ENCODE data around the gene WNT5A.

The WNT5A gene

GRCh38 chr3:55521064-55521737, 34.1 kb upstream of the WNT5A start:
- H3K9me3 ChIP-seq (ENCODE audit: control insufficient read depth in 2 of 2, low read length in 2 of 2), result no peaks in the 10 kb centered on the region
- no peaks in the 10 kb centered on the region for H3K27me3 ChIP-seq (ENCODE audit: control insufficient read depth in 2 of 2, insufficient read depth in 2 of 2, low read length in 2 of 2)
- H3K4me1 ChIP-seq (ENCODE audit: control insufficient read depth in 2 of 2, insufficient read depth in 2 of 2, low read length in 2 of 2), result peaks cover 0 to 4% of the 10 kb centered on the region in 2 donors
- H3K36me3 ChIP-seq (ENCODE audit: control insufficient read depth in 2 of 2, insufficient read depth in 2 of 2, low read length in 2 of 2), result no peaks in the 10 kb centered on the region
- H3K27ac ChIP-seq (ENCODE audit: low read depth in 2 of 2, low read length in 2 of 2), result no peak overlapping the region
- H3K4me3 ChIP-seq (ENCODE audit: low read length in 2 of 2), result no peak overlapping the region
- H3K9ac ChIP-seq (ENCODE audit: low read depth in 1 of 2, low read length in 2 of 2), result no peak overlapping the region

- Histone ChIP-seq H3K27me3 (ENCODE audit: control insufficient read depth in 2 of 2, insufficient read depth in 2 of 2, low read length in 2 of 2) (no peaks in the 10 kb centered on the region), H3K9ac (ENCODE audit: low read depth in 1 of 2, low read length in 2 of 2) (no peak overlapping the region), H3K27ac (ENCODE audit: low read depth in 2 of 2, low read length in 2 of 2) (no peak overlapping the region), H3K4me3 (ENCODE audit: low read length in 2 of 2) (no peak overlapping the region), H3K4me1 (ENCODE audit: control insufficient read depth in 2 of 2, insufficient read depth in 2 of 2, low read length in 2 of 2) (no peaks in the 10 kb centered on the region), H3K9me3 (ENCODE audit: control insufficient read depth in 2 of 2, low read length in 2 of 2) (no peaks in the 10 kb centered on the region), H3K36me3 (ENCODE audit: control insufficient read depth in 2 of 2, insufficient read depth in 2 of 2, low read length in 2 of 2) (no peaks in the 10 kb centered on the region)
These were observed 31.9 kb upstream of the WNT5A start for GRCh38 chr3:55519019-55519418.

DNA sequence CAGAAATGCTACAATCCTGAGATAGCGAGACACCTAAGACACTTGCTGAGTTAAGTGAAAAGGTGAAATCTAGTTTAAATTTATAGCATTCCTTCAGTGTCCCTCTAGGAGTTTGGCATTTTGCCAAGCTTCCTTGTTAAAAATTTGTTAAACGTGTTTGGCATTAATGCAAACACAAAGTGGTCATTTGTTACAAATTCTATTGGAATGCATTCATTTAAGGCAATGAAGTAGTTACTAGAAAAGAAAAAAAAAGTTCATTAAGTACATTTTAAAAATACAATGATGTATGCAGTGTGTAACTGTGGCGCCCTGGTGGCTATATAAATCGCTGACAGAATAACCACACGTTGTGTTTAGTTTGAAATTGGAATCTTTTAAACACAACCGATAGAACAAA, 31.3 kb upstream of the WNT5A start:
- no peak overlapping the region for H3K4me3 ChIP-seq (ENCODE audit: low read length in 2 of 2)
- H3K9ac ChIP-seq (ENCODE audit: low read depth in 1 of 2, low read length in 2 of 2), result no peak overlapping the region
- H3K27me3 ChIP-seq (ENCODE audit: control insufficient read depth in 2 of 2, insufficient read depth in 2 of 2, low read length in 2 of 2), result no peaks in the 10 kb centered on the region
- no peak overlapping the region for H3K27ac ChIP-seq (ENCODE audit: low read depth in 2 of 2, low read length in 2 of 2)
- H3K4me1 ChIP-seq (ENCODE audit: control insufficient read depth in 2 of 2, insufficient read depth in 2 of 2, low read length in 2 of 2), result no peaks in the 10 kb centered on the region
- no peaks in the 10 kb centered on the region for H3K9me3 ChIP-seq (ENCODE audit: control insufficient read depth in 2 of 2, low read length in 2 of 2)
- no peaks in the 10 kb centered on the region for H3K36me3 ChIP-seq (ENCODE audit: control insufficient read depth in 2 of 2, insufficient read depth in 2 of 2, low read length in 2 of 2)

DNA sequence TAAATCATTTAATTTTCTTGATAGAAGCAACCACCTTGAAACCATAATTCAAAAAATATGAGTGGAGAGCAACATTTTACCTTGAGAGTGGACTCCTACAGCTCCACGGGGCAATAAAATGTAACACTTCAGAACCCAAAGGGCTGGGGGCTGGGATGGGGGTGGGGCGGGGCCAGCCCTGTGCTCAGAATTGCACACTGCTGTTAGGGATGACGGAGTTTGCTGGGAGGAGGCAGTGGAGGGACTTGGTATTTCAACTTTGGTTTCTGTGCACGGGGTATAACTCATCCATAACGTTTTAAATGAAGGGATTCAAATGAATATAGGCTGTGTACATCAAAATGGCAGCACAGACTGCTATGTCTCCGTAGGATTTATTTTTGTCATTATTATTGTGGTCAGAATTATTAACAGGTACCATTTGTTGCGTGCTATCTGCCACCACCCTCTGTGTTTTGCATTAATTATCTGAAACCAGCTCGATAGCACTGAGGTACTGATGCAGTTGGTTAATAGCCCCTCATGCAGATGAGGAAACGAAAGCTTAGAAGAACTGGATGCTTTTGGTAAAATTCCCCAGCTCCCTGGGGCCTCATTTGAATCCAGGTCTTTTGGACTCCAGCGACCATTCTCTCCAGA, 29.4 kb upstream of the WNT5A start:
- Histone ChIP-seq H3K4me1 (ENCODE audit: control insufficient read depth in 2 of 2, insufficient read depth in 2 of 2, low read length in 2 of 2) (peaks cover 0 to 5% of the 10 kb centered on the region in 2 donors), H3K4me3 (ENCODE audit: low read length in 2 of 2) (no peak overlapping the region), H3K9ac (ENCODE audit: low read depth in 1 of 2, low read length in 2 of 2) (no peak overlapping the region), H3K9me3 (ENCODE audit: control insufficient read depth in 2 of 2, low read length in 2 of 2) (no peaks in the 10 kb centered on the region), H3K27ac (ENCODE audit: low read depth in 2 of 2, low read length in 2 of 2) (no peak overlapping the region), H3K36me3 (ENCODE audit: control insufficient read depth in 2 of 2, insufficient read depth in 2 of 2, low read length in 2 of 2) (no peaks in the 10 kb centered on the region), H3K27me3 (ENCODE audit: control insufficient read depth in 2 of 2, insufficient read depth in 2 of 2, low read length in 2 of 2) (no peaks in the 10 kb centered on the region)

DNA sequence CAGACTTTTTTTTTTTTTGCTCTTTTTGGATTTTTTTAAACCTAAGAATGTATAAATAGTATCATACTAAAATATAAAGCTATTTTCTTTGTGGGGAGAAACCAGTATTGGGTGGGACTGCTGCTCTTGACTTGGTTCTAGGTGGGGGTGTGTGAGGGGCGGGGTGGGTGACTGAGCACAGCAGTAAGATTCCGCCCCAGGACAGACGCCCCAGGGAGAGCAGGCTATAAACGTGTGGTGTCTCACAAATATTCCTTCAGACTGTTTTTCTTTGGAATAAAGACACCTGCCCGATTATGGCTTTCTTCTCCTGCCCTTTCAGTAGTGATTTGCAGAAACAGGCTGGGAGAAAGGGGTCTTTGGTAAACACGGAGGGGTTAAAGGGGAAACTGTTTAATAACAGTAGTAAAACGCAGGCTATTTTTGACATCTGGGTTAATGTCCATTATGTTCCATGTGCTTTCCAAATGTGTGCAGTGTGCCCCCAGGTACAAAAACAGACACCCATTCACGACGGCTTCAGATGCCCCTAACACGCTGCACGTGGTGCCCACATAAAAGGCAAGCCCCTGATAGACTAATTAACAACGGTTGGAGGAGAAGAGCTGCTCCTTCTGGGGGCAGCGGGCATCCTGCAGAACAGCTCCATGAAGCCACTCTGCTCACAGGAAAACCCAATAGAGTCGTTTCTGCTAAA, 28.6 kb upstream of the WNT5A start:
- no peak overlapping the region for H3K9ac ChIP-seq (ENCODE audit: low read depth in 1 of 2, low read length in 2 of 2)
- H3K27me3 ChIP-seq (ENCODE audit: control insufficient read depth in 2 of 2, insufficient read depth in 2 of 2, low read length in 2 of 2), result no peaks in the 10 kb centered on the region
- no peak overlapping the region for H3K4me3 ChIP-seq (ENCODE audit: low read length in 2 of 2)
- H3K4me1 ChIP-seq (ENCODE audit: control insufficient read depth in 2 of 2, insufficient read depth in 2 of 2, low read length in 2 of 2), result peaks cover 0 to 5% of the 10 kb centered on the region in 2 donors
- no peak overlapping the region for H3K27ac ChIP-seq (ENCODE audit: low read depth in 2 of 2, low read length in 2 of 2)
- no peaks in the 10 kb centered on the region for H3K36me3 ChIP-seq (ENCODE audit: control insufficient read depth in 2 of 2, insufficient read depth in 2 of 2, low read length in 2 of 2)
- no peaks in the 10 kb centered on the region for H3K9me3 ChIP-seq (ENCODE audit: control insufficient read depth in 2 of 2, low read length in 2 of 2)

- Histone ChIP-seq H3K27ac (ENCODE audit: low read depth in 2 of 2, low read length in 2 of 2) (no peak overlapping the region), H3K9me3 (ENCODE audit: control insufficient read depth in 2 of 2, low read length in 2 of 2) (no peaks in the 10 kb centered on the region), H3K36me3 (ENCODE audit: control insufficient read depth in 2 of 2, insufficient read depth in 2 of 2, low read length in 2 of 2) (no peaks in the 10 kb centered on the region), H3K4me1 (ENCODE audit: control insufficient read depth in 2 of 2, insufficient read depth in 2 of 2, low read length in 2 of 2) (peaks cover 0 to 5% of the 10 kb centered on the region in 2 donors), H3K4me3 (ENCODE audit: low read length in 2 of 2) (no peak overlapping the region), H3K9ac (ENCODE audit: low read depth in 1 of 2, low read length in 2 of 2) (no peak overlapping the region), H3K27me3 (ENCODE audit: control insufficient read depth in 2 of 2, insufficient read depth in 2 of 2, low read length in 2 of 2) (no peaks in the 10 kb centered on the region)
These were observed 27.9 kb upstream of the WNT5A start for GRCh38 chr3:55514962-55515361.

DNA sequence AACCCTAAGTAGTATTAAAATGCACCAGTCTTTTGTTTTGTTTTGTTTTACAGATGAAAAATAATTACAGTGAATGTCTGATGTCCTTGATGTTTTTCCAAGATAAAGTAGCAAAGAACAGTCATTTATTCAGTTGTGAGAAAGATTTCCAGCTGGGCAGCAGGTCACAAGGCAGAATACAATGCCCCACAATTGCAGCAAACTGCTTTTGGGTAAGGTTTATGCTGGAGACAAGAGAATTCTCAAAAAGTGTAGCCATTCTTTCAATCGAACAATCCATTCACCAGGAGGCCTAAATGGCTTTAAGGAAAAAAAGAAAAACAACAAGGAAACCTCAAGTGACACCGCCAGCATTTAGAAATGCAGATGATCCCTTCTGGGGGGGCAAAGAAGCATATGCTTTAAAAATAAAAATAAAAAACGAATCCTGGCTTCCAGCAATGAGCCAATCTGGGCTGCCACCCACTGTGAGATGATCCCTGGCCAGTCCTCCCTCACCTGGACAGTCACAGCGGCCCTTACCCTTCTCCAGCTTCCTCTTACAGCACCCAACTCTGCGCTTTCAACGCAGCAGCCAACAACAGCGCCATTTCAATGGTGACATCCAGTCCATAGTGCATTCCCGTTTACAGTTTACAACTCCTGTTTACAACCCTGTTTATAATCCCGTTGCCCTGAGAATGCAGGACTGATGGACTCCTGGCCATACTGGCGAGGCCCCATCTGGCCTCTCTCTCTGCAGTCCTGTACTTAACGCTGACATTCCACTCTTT, 25.7 kb upstream of the WNT5A start:
- Histone ChIP-seq H3K9ac (ENCODE audit: low read depth in 1 of 2, low read length in 2 of 2) (no peak overlapping the region), H3K4me1 (ENCODE audit: control insufficient read depth in 2 of 2, insufficient read depth in 2 of 2, low read length in 2 of 2) (peaks cover 0 to 5% of the 10 kb centered on the region in 2 donors), H3K36me3 (ENCODE audit: control insufficient read depth in 2 of 2, insufficient read depth in 2 of 2, low read length in 2 of 2) (no peaks in the 10 kb centered on the region), H3K27me3 (ENCODE audit: control insufficient read depth in 2 of 2, insufficient read depth in 2 of 2, low read length in 2 of 2) (no peaks in the 10 kb centered on the region), H3K4me3 (ENCODE audit: low read length in 2 of 2) (no peak overlapping the region), H3K9me3 (ENCODE audit: control insufficient read depth in 2 of 2, low read length in 2 of 2) (no peaks in the 10 kb centered on the region), H3K27ac (ENCODE audit: low read depth in 2 of 2, low read length in 2 of 2) (no peak overlapping the region)

- H3K9ac ChIP-seq (ENCODE audit: low read depth in 1 of 2, low read length in 2 of 2), result no peak overlapping the region
- H3K9me3 ChIP-seq (ENCODE audit: control insufficient read depth in 2 of 2, low read length in 2 of 2), result no peaks in the 10 kb centered on the region
- no peaks in the 10 kb centered on the region for H3K27me3 ChIP-seq (ENCODE audit: control insufficient read depth in 2 of 2, insufficient read depth in 2 of 2, low read length in 2 of 2)
- no peaks in the 10 kb centered on the region for H3K36me3 ChIP-seq (ENCODE audit: control insufficient read depth in 2 of 2, insufficient read depth in 2 of 2, low read length in 2 of 2)
- peaks cover 0 to 5% of the 10 kb centered on the region in 2 donors for H3K4me1 ChIP-seq (ENCODE audit: control insufficient read depth in 2 of 2, insufficient read depth in 2 of 2, low read length in 2 of 2)
- no peak overlapping the region for H3K4me3 ChIP-seq (ENCODE audit: low read length in 2 of 2)
- no peak overlapping the region for H3K27ac ChIP-seq (ENCODE audit: low read depth in 2 of 2, low read length in 2 of 2)
These were observed 24.9 kb upstream of the WNT5A start for GRCh38 chr3:55511895-55512570.

- Histone ChIP-seq H3K27me3 (ENCODE audit: control insufficient read depth in 2 of 2, insufficient read depth in 2 of 2, low read length in 2 of 2) (no peaks in the 10 kb centered on the region), H3K36me3 (ENCODE audit: control insufficient read depth in 2 of 2, insufficient read depth in 2 of 2, low read length in 2 of 2) (no peaks in the 10 kb centered on the region), H3K9me3 (ENCODE audit: control insufficient read depth in 2 of 2, low read length in 2 of 2) (no peaks in the 10 kb centered on the region), H3K9ac (ENCODE audit: low read depth in 1 of 2, low read length in 2 of 2) (no peak overlapping the region), H3K4me3 (ENCODE audit: low read length in 2 of 2) (no peak overlapping the region), H3K27ac (ENCODE audit: low read depth in 2 of 2, low read length in 2 of 2) (no peak overlapping the region), H3K4me1 (ENCODE audit: control insufficient read depth in 2 of 2, insufficient read depth in 2 of 2, low read length in 2 of 2) (peaks cover 0 to 5% of the 10 kb centered on the region in 2 donors)
These were observed 21.2 kb upstream of the WNT5A start for GRCh38 chr3:55508335-55508734.
